ENCODE results near the gene GRK2.

- TF ChIP-seq CTCF (conservative IDR thresholded peaks at IDR 0.05; ENCODE audit: low read length): no peak
- no peak for TF ChIP-seq EZH2phosphoT487 (IDR thresholded peaks at IDR 0.05; ENCODE audit: borderline replicate concordance, low read depth, low read length)
Observed at GRCh38 chr11:67278939-67279588, 12.8 kb downstream of the GRK2 start.
